HUES48 (cell line): ENCODE data around the gene SLC24A3.

Experiments used
- H3K27ac ChIP-seq: one replicate; pipeline ENCODE4 v1.7.0; 2013; ENCODE audit warnings: low read depth, low read length, inconsistent platforms
- H3K27me3 ChIP-seq: 2 replicates; pipeline ENCODE4 v1.6.1; 2013; ENCODE audit warnings: mild to moderate bottlenecking, low read length; ENCODE audit not compliant: control insufficient read depth, insufficient read depth
- H3K36me3 ChIP-seq: 2 replicates; pipeline ENCODE4 v1.6.1; 2013; ENCODE audit warnings: low read length; ENCODE audit not compliant: control insufficient read depth, insufficient read depth
- H3K4me1 ChIP-seq: 2 replicates; pipeline ENCODE4 v1.6.1; 2013; ENCODE audit warnings: mild to moderate bottlenecking, low read length; ENCODE audit not compliant: control insufficient read depth, insufficient read depth
- H3K4me3 ChIP-seq: 2 replicates; pipeline ENCODE4 v1.5.1; 2013; ENCODE audit warnings: mild to moderate bottlenecking, low read depth, low read length
- H3K9ac ChIP-seq: 2 replicates; pipeline ENCODE4 v1.6.1; 2013; ENCODE audit warnings: mild to moderate bottlenecking, low read depth, low read length, moderate library complexity
- H3K9me3 ChIP-seq: 2 replicates; pipeline ENCODE4 v1.6.1; 2013; ENCODE audit warnings: low read length; ENCODE audit not compliant: control insufficient read depth, insufficient read depth

SLC24A3 gene

DNA sequence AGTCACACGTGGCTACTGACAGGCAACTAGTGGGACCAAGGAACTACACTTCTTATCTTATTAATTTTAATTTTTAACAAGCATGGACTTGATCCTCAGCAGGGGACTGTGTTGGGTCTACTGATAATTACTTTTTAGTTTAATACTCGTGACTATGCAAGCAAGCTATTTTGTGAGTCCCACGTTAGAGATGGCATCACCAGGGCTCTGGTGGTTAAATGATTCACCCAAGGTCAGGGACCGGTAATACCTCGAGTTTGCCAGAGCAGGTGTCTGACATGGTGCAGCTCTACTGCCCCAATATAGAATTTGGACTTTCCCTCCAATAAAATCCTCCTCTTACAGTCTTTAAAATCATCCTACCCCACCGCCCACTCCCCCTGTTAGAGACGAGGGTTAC lies 447.0 kb downstream of the SLC24A3 start:
- H3K36me3 ChIP-seq: no peaks in the 10 kb centered on the region
- H3K4me3 ChIP-seq: no peak overlapping the region
- H3K27me3 ChIP-seq: no peaks in the 10 kb centered on the region
- H3K9me3 ChIP-seq: no peaks in the 10 kb centered on the region
- H3K4me1 ChIP-seq: peaks cover 13% of the 10 kb centered on the region; the same call in 1 of the 2 replicates
- no peak overlapping the region for H3K9ac ChIP-seq
- no peak overlapping the region for H3K27ac ChIP-seq

DNA sequence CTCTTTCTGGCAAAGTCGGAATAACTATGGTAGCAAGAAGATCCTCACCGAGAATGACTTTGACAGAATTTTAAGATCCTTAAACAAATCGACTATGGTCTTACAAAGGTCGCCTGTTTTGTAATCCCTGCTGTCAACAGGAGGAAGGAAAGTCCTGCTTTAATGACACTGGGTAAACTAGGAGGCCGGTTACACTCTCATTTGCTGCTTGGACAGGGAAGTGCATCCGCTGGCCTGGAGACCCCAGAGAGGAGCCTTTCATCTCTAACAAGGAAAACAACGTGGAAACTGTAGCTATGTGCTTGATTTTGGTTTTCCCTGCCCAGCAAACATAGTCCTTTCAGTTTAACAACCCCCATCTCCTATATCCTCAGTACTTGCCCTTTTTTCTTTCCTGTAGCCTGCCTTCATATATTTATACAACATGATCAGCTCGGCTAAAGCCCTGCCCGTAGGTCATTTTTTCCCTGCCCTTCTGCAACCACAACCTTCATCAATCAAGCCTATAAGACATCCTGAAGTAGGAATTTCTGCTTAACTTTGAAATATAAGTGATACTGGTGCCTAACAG lies 448.5 kb downstream of the SLC24A3 start:
- H3K36me3 ChIP-seq: no peaks in the 10 kb centered on the region
- no peak overlapping the region for H3K9ac ChIP-seq
- no peaks in the 10 kb centered on the region for H3K27me3 ChIP-seq
- no peak overlapping the region for H3K27ac ChIP-seq
- peaks cover 13% of the 10 kb centered on the region; the same call in 1 of the 2 replicates for H3K4me1 ChIP-seq
- H3K4me3 ChIP-seq: no peak overlapping the region
- H3K9me3 ChIP-seq: no peaks in the 10 kb centered on the region

DNA sequence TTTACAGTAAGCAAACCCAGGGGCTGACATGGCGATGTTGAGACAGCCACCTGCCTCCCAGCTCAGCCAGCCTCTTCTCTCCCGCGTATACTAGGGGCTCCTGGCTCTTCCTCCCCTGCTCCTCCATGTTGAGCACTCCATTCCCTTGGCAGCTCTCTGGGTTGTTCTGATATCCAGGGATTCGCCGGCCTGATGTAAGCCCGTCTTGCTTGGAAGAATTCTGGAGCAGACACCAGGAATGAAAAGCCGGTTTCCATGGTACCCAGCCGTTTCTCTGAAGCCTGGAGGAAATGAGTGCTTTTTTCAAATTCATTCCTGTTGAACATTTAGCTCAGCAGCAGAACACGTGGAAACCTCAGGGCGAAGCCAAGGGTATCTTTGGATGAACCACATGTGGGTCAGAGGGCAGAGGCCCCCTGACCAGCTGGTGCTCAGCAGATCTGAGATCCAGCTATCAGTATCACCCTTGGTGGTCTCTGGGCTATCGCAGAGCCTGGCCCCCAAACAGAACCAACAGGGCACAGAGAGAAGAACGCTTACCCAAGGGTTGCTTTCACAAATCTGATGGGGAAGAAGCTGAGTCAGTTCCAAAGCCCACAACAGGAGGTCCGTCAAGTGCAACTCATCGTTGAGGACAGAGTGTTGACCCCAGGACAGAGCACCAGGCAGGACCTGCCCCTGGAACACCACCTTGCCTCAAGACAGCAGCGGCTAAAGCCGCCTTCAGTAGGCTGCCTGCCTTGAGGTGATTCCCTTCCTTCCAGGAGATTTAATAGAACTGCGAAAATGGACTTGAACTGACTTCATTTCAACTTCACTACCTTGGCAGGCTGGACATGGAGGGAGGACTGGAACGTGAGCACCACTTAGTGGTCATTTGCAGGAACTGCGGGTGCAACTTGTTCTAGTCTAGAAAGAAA lies 449.5 kb downstream of the SLC24A3 start:
- Histone ChIP-seq H3K9me3 (no peaks in the 10 kb centered on the region), H3K9ac (no peak overlapping the region), H3K4me1 (peaks cover 13% of the 10 kb centered on the region; the same call in 1 of the 2 replicates), H3K27ac (no peak overlapping the region), H3K27me3 (no peaks in the 10 kb centered on the region), H3K36me3 (no peaks in the 10 kb centered on the region), H3K4me3 (no peak overlapping the region)

DNA sequence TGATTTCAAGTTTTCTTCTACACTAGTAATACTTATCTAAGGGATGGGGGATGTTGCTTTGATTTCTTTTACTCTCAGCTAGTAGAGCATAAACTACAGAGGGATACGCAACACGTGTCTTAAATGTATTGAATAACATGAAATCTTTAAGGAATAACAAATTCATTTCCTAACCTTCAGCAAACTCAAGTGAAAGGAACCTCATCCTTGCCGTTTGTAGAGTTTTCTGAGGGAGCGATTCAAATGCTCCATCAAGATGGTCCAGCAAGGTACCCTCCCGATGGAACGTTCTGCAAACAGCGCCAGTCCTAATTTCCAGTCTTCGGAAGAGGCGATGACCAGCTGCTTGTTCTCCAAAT lies 450.2 kb downstream of the SLC24A3 start:
- Histone ChIP-seq H3K9me3 (no peaks in the 10 kb centered on the region), H3K36me3 (no peaks in the 10 kb centered on the region), H3K27me3 (no peaks in the 10 kb centered on the region), H3K4me1 (peaks cover 13% of the 10 kb centered on the region; the same call in 1 of the 2 replicates), H3K4me3 (no peak overlapping the region), H3K9ac (no peak overlapping the region), H3K27ac (no peak overlapping the region)

DNA sequence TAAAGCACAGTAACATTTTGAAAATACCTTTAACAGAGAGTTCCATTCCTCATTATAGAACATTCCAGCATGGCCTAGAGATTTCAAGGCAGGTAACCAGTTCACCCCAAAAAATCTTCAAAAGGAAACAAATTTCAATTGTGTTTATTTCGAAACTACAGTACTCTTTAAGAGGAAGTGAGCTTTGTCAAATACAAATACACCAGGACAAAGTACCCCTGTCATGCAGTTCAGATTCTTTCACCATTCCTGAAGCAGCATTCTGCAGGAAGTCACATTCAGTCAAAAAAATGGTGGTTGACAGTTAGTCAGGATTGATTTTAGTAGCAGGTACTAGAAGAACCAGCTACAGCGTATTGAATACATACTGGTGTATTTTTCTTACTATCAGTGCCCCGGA lies 456.0 kb downstream of the SLC24A3 start:
- Histone ChIP-seq H3K27me3 (no peaks in the 10 kb centered on the region), H3K4me1 (no peaks in the 10 kb centered on the region), H3K9me3 (no peaks in the 10 kb centered on the region; the same call in 1 of the 2 replicates), H3K36me3 (no peaks in the 10 kb centered on the region), H3K27ac (no peak overlapping the region), H3K9ac (no peak overlapping the region), H3K4me3 (no peak overlapping the region)

DNA sequence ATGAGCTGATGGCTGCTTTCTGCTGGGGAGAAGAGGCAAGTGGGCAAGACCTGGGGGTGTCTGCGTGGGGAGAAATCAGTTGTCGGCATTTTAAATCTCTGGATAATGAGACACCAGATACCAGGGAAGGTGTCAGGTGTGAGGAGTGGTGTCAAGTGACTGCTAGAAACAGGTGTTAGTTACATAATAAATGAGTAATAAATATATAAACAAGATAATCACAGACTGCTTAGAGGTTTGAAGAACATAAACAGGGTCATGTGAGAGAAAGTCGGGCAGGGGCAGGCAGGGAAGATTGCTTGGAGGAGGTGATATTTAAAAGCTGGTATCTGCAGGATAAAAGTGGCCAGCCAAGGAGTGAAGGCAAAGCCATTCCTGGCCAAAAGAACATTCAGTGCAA lies 458.4 kb downstream of the SLC24A3 start:
- H3K27me3 ChIP-seq: no peaks in the 10 kb centered on the region
- H3K27ac ChIP-seq: no peak overlapping the region
- H3K4me1 ChIP-seq: no peaks in the 10 kb centered on the region
- no peaks in the 10 kb centered on the region for H3K36me3 ChIP-seq
- no peak overlapping the region for H3K4me3 ChIP-seq
- no peaks in the 10 kb centered on the region; the same call in 1 of the 2 replicates for H3K9me3 ChIP-seq
- no peak overlapping the region for H3K9ac ChIP-seq

DNA sequence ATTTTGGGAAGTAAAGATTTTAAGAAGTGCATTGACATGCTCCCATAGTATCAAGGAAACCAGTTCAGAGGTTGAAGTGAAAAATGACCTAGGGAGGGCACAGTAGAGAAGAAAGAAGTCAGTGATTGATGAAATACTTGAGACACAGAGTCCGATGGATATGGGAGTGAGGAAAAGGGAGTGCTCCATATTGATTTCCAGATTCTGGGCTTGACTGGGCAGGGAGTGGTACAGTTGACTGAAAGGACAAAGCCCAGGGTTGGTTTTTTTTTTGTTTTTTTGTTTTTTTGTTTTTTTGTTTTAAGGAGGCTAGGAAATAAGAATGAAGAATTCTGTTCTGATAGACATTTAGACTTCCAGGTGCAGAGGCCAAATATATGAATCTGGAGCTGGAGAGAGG lies 458.9 kb downstream of the SLC24A3 start:
- H3K4me3 ChIP-seq: no peak overlapping the region
- H3K27ac ChIP-seq: no peak overlapping the region
- H3K4me1 ChIP-seq: no peaks in the 10 kb centered on the region
- no peaks in the 10 kb centered on the region for H3K27me3 ChIP-seq
- no peaks in the 10 kb centered on the region; the same call in 1 of the 2 replicates for H3K9me3 ChIP-seq
- H3K9ac ChIP-seq: no peak overlapping the region
- no peaks in the 10 kb centered on the region for H3K36me3 ChIP-seq

DNA sequence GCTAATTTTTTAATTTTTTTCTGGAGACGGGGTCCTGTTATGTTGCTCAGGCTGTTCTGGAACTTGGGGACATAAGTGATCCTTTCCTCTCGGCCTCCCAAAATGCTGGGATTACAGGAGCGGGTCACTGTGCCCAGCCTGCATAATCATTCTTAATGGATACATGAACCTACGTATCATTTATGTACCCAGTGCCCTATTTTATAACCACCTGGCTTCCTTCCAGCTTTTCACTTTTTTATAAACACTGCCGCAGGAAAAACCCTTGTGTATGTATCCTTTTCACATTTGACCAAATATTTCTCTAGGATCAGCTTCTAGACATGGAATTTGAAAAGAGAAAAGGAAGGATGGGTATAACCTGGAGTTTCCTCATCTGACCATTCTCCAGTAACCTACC lies 460.1 kb downstream of the SLC24A3 start:
- Histone ChIP-seq H3K36me3 (no peaks in the 10 kb centered on the region), H3K4me3 (no peak overlapping the region), H3K9me3 (no peaks in the 10 kb centered on the region; the same call in 1 of the 2 replicates), H3K27ac (no peak overlapping the region), H3K27me3 (no peaks in the 10 kb centered on the region), H3K9ac (no peak overlapping the region), H3K4me1 (no peaks in the 10 kb centered on the region)

DNA sequence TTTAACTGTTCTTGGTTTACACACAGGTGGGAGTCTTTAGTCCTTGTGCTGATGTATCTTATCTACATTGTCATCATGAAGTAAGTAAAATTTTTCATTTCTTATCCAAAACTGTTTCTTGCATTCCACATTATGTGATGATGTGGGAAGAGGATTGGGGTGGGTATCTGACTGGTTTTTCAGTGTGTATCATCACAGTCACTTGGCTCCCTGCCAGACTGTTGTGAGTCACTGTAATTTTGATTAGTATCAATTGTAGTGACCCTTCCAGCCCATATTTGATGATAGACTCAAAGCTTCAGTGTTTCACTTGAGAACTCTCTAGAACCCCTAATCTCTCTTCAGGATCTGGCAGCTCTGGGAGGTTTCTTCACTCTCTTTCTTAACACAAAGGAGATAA lies 461.1 kb downstream of the SLC24A3 start:
- no peaks in the 10 kb centered on the region for H3K4me1 ChIP-seq
- no peaks in the 10 kb centered on the region for H3K27me3 ChIP-seq
- H3K9me3 ChIP-seq: no peaks in the 10 kb centered on the region; the same call in 1 of the 2 replicates
- H3K4me3 ChIP-seq: no peak overlapping the region
- H3K36me3 ChIP-seq: no peaks in the 10 kb centered on the region
- no peak overlapping the region for H3K27ac ChIP-seq
- H3K9ac ChIP-seq: no peak overlapping the region

DNA sequence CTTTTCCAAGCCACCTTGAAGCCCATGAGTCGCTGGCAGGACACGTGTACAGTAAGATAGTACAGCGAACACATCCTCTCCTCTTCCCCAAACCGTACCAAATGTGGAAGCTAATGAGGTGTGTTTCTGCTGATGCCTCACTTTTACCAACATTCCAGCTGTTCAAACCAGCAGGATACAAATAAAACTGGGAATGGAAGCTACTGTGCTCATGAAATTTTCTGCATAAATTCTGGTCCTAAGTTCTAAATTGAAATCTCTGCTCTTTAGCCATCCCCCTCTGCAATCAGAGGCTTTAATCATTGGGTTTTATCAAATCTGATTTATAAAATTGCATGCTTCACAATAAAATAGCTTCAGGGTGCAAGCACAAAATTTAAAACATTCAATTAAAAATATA lies 463.8 kb downstream of the SLC24A3 start:
- Histone ChIP-seq H3K36me3 (no peaks in the 10 kb centered on the region), H3K9ac (no peak overlapping the region)

DNA sequence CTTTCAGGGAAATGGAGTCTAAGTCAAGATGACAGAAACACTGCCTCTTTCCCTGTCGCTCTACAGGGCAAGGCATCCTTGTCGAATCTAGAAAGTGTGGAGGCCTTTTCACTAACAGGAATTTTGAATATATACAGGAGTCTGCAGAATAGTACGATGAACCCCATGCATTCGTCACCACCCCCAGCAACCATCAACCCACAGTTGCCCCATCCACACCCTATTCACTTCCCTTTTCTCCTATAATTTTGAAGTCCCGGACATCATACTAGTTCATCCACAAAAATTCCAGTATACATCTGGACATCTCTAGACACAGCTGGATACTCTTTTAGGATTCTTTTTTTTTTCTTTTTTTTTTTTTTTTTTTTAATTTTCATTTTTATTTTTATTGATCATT lies 464.9 kb downstream of the SLC24A3 start:
- Histone ChIP-seq H3K27ac (no peak overlapping the region), H3K4me1 (no peaks in the 10 kb centered on the region), H3K9me3 (peaks cover 9% of the 10 kb centered on the region), H3K4me3 (no peak overlapping the region), H3K36me3 (no peaks in the 10 kb centered on the region), H3K27me3 (no peaks in the 10 kb centered on the region), H3K9ac (no peak overlapping the region)

More for the DNA sequence above, 463.8 kb downstream of the SLC24A3 start:
- H3K4me3 ChIP-seq: no peak overlapping the region
- H3K9me3 ChIP-seq: peaks cover 9% of the 10 kb centered on the region
- H3K27ac ChIP-seq: no peak overlapping the region
- no peaks in the 10 kb centered on the region for H3K4me1 ChIP-seq
- H3K27me3 ChIP-seq: no peaks in the 10 kb centered on the region
